OCI-LY7 (cell line): ENCODE measurements around the gene GALNTL6.

Experiments used
- CTCF ChIP-seq: fragments of 200-600 bp; sonication (generic); conservative IDR thresholded peaks from 2 replicates; pipeline ENCODE4 v1.5.1; 2014; ENCODE audit warnings: mild to moderate bottlenecking, antibody characterized with exemption, low read length, moderate library complexity, mixed read lengths
- EZH2phosphoT487 ChIP-seq: fragments of 200-600 bp; sonication (generic); IDR thresholded peaks from 2 replicates; pipeline ENCODE4 v1.6.1; 2018; ENCODE audit warnings: low read depth, borderline replicate concordance, mild to moderate bottlenecking, mixed run types, antibody characterized with exemption, low read length, moderate library complexity, mixed read lengths

- no peak for TF ChIP-seq CTCF
- TF ChIP-seq EZH2phosphoT487: no peak
Observed at GRCh38 chr4:173014836-173015235, 1201.6 kb downstream of the GALNTL6 start.
